Left cardiac atrium (tissue), 4 donors: ENCODE results near the gene CRACDL. TPM values are rescaled to one million over a fixed set of nuclear protein-coding genes. Genes with fewer than 3 reads are reported as not detected.

Source experiments
- ATAC-seq, 2 donors: fragments of 200-7000 bp; cut with Tn5 transposase; one replicate each; pipeline ENCODE4 v1.9.1; 2020; ENCODE audit warnings: mild to moderate bottlenecking in 2 of 2, moderate library complexity in 2 of 2
- DNase-seq: peaks from one replicate; pipeline ENCODE4 v3.0.0-alpha.2; 2020
- intact Hi-C, 2 donors: fragments of 100-400 bp; cut with DNase I; formaldehyde crosslinking; loops; one replicate each; pipeline versions ENCODE4 v1.14.1 to v1.15.1; 2022 to 2023
- total RNA-seq, 2 donors: library from RNA; stranded (reverse); fragmentation: NEBNext Ultra II Directional; extraction: Animal tissue kit (Norgen Biotek cat#: 25700); gene quantifications; one replicate each; pipeline ENCODE4 v1.2.1, GENCODE V29; 2021
- donor health status: DM: no; HTN: yes; CAD: no.
- donor health status: DM: no; HTN: yes; CAD: no; lungs with severe emphysema.
- donor health status: DM: yes; HTN: yes; CAD: no.
- donor health status: Dilated cardiomyopathy.

The CRACDL gene
- total RNA-seq, 2 donors from 2014 or later, result 5.7 to 7.7 TPM

DNA sequence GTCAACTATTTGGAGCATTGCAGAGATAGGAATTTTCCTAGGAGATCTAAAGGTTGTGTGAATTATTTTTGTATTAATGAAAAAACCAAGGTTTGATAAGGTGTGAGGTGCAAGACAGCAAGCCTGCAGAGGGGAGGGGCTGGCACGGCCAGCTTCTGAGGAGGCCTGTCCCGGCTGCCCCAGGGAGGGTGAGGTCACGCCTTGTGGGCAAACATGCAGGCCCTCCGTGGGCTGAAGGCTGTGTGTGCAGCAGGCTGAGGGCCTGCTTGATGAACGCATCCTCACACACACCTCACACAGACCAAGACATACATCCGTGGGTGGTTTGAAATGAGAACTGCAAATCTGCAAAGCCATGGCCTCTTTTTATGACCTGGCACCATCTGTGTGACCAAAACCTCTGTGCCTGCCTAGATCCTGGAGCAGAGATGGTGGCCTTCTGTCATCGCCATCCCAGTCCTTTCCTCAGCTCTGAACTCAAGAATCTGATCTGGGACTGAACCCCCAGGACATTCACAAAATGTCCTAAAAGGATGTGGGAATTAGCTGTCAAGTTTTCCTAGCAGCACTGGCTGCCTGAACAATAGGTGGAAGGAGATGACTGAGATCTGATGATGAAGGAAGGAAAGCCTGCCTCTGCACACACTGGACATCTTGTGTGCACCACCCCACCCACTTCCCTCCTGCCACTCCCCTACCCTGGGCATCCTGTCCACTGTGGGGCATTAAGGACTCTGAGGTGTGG, 102.7 kb downstream of the CRACDL start:
- peak; percentile 71 for DNase-seq
- peak; percentile 80 to 81 for ATAC-seq
- intact Hi-C loops, result loop anchor here (2.0 to 10.0 kb wide), 2 partner anchors 105 to 419 kb away; no protein-coding TSS in a partner anchor

DNA sequence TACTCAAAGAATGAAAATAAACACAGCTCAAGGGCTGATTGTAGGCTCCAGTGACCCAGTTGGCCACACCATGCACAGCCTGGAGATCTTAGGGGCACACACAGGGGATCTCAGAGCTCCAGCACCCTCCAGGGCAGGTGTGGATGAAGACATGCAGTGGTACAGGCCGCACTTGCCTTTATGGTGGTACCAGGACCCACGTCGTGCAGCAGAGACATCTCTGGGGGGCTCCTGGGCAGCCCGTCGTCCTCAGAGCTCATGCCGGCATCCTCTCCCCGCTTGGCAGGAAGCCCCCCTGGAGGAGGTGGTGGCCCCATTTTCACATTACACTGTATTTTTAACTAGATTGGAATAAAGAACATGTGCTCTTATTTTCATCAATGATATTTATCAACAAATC, 103.9 kb downstream of the CRACDL start:
- intact Hi-C loops, result loop anchor here (2.0 to 10.0 kb wide), 2 partner anchors 103 to 417 kb away; no protein-coding TSS in a partner anchor
- no peak for DNase-seq
- no peak for ATAC-seq

DNA sequence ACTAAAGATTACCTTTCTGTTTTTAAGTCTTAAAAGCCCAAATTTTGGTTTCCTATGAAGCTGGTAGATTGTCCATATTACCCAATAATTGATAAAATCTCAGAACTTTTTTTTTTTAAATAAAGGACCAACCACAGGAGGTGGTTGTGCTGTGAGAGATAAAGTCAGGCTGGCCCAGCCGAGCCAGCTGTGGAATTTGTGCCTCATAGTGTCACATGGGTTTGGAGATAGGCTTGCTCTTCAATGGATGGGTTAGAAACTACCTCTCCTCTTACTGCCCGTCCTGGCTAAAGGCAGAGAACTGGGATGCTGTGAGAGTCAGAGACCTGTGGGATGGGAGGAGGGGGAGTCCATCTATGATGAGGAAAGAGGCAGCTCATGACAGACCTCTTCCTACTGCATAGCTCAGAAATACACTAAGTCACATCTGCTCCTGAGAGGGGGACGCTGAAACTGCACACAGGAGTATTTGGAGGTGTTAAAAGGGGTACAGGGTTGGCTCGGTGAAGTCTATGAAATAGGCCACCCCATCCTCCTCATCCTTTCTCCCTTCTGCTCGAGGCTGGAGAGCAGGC, 105.4 kb downstream of the CRACDL start:
- intact Hi-C loops, result loop anchor here in 1 of 2 donors (10.0 kb wide), 1 partner anchor 416 kb away; no protein-coding TSS in a partner anchor
- DNase-seq (no peak), ATAC-seq (no peak)

DNA sequence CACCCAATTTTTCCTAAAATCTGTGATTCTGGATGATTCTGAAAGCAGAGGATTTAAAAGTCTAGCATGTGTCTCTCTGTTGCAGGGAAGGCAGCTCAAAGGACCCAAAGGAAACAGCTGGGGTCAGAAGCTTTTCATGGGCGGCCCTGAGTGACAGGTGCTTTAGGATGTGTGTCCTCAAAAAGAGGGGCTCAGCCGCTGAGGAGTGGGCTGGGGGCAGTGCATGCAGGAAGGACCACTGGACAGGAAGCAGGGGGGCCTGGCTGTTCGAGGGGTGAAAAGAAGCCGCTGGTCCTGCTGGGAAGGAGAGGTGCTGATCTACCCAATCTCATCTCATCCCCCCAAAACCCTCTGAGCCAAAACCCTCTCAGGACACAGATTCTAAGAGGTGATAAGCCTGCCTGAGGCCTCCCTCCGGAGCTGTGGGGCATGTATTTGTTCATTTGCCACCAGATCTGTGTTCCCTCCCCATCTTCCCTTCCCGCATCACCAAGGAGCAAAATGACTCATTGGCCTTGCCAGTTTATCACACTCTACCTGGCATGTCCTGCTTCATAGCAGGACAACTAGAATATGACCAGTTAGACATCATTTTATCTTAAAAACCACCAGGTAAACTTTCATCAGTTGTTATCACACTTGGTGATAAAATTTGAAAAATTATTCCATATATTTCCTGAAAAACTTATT, 106.3 kb downstream of the CRACDL start:
- DNase-seq (no peak), ATAC-seq (no peak)
- intact Hi-C loops, result loop anchor here in 1 of 2 donors (10.0 kb wide), 2 partner anchors 95 to 415 kb away; partner anchors contain the start of gene MGAT4A

GRCh38 chr2:98828793-98829371, 107.1 kb downstream of the CRACDL start:
- DNase-seq (no peak), ATAC-seq (no peak)
- intact Hi-C loops, result loop anchor here in 1 of 2 donors (10.0 kb wide), 1 partner anchor 94 kb away; the partner anchor contains the start of gene MGAT4A

DNA sequence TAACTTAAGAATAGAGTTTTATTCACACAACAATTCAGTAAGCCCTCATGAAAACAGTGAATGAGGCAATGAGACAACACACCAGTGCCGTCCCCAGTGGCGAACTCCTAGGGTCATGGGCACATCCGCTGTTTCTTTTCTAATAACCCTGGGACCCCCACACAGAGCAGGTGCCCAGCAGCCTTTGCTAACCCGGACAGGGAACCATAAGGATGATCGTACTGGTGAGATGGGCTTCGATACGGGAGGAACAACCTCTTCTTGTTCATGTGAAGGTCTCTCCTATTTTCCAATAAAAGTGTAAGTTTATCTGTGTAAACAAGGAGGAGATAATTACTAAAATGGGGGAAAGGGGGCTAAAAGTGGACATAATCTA, 107.7 kb downstream of the CRACDL start:
- intact Hi-C loops, result loop anchor here in 1 of 2 donors (10.0 kb wide), 1 partner anchor 94 kb away; the partner anchor contains the start of gene MGAT4A
- no peak for DNase-seq
- no peak for ATAC-seq

DNA sequence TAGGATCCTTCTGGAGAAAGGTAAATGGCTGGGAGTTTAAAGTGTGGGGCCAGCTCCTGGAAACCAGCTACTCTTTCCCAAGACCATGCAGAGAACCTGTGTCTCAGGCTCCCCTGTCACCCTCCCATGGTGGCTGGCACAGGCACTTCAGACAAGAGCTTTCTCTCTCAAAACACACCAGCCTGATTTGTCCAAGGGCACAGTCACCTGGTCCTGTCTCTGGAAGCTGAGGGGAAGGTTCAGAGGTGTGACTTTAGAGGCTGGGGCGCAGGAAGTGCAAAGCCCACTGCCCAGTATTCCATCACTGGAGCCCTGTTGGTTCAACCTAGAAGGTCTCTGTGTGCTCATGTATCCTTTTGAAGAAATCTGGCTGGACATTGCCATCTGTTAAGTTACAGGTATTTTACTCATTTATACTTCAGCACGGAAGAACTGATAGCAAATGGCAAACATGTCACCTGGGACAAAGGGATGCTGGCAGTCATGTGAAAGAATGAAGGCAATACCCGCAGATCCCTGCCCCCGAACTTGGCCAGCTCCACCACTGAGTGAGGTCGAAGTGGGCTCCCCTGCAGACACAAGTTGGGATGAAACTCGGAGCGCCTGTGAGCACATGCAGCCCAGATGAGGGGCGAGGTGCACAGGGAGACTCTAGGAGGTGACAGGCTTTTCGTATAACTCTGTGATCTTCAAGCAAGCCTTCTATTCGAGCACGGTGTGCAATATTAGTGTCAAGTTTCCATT, 108.2 kb downstream of the CRACDL start:
- intact Hi-C loops, result loop anchor here in 1 of 2 donors (10.0 kb wide), 1 partner anchor 93 kb away; the partner anchor contains the start of gene MGAT4A
- DNase-seq, result no peak
- ATAC-seq, result no peak

- intact Hi-C loops, result loop anchor here in 1 of 2 donors (10.0 kb wide), 1 partner anchor 92 kb away; the partner anchor contains the start of gene MGAT4A
- DNase-seq, result no peak
- ATAC-seq, result no peak
Measured at GRCh38 chr2:98826856-98827255, 109.2 kb downstream of the CRACDL start.

- ATAC-seq, result no peak
- intact Hi-C loops, result loop anchor here in 1 of 2 donors (10.0 kb wide), 1 partner anchor 91 kb away; the partner anchor contains the start of gene MGAT4A
- DNase-seq, result no peak
Measured at GRCh38 chr2:98825858-98826257, 110.2 kb downstream of the CRACDL start.

- intact Hi-C loops, result loop anchor here in 1 of 2 donors (10.0 kb wide), 1 partner anchor 91 kb away; the partner anchor contains the start of gene MGAT4A
- DNase-seq (no peak), ATAC-seq (no peak)
Measured at GRCh38 chr2:98825404-98825803, 110.6 kb downstream of the CRACDL start.

DNA sequence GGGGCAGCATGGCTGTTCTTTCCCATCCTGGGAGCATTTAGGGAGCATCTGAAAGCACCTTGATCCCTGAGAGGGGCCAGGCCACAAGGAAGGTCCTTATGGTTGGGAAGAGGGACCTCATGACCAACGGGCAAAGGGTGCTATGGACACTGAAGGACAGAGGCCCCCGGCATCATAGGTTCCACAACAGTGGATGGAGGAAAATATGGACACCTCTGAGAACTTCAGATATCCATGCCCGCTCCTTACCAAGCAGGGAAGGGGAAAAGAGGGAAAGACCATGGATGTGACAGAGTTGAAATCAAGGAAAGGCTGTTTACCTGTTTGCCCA, 111.0 kb downstream of the CRACDL start:
- intact Hi-C loops, result loop anchor here in 1 of 2 donors (10.0 kb wide), 1 partner anchor 90 kb away; the partner anchor contains the start of gene MGAT4A
- no peak for ATAC-seq
- no peak for DNase-seq

GRCh38 chr2:98824256-98825019, 111.6 kb downstream of the CRACDL start:
- ATAC-seq (no peak), DNase-seq (no peak)
- intact Hi-C loops, result loop anchor here in 1 of 2 donors (10.0 kb wide), 1 partner anchor 90 kb away; the partner anchor contains the start of gene MGAT4A

GRCh38 chr2:98823196-98824170, 112.5 kb downstream of the CRACDL start:
- DNase-seq (peak; percentile 42), ATAC-seq (peak; percentile 62 to 69)
- intact Hi-C loops, result loop anchor here in 1 of 2 donors (10.0 kb wide), 1 partner anchor 89 kb away; the partner anchor contains the start of gene MGAT4A

DNA sequence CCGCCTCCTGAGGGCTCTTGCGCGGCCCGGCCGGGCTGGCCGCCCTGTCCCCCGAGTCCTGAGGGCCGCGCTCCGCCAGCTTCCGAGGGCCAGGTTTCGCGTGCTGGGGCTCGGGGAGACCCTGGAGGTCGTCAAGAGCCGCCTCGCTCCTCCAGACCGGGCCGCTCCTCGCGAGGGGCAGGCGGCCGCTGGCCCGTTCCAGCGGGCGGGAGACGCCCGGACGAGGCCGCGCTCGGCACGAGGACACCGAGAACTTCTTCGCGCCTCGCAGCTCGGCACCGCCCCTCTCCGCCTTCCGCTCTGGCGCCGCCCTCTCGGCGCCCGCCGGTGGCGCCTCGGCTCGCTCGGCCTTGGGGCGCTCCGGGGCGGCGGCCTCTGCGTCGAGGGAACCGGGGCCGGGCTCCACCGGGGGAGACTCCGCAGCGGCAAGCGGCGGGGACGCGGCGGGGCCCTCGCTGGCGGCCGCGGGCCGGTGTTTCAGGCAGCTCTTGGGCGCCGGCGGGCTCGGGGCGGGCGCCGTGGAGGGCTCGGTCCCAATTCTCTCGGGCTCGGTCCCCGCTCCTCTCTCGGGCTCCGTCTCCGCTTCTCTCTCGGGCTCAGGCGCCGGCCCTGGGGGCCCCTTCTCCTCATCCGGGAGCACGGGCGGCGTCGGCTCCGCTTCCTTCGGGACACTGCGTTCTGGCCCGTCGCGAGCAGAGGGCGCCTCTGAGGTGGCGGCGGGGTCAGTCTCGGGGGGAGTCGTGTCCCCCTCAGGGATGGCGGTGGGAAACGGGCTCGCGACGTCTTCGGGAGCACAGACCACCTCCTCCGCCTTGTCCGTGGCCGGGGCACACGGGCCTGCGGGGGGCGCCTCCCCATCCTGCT, 113.5 kb downstream of the CRACDL start:
- peak; percentile 78 for DNase-seq
- ATAC-seq, result peak; percentile 76 to 83
- intact Hi-C loops, result loop anchor here in 1 of 2 donors (10.0 kb wide), 1 partner anchor 88 kb away; the partner anchor contains the start of gene MGAT4A

DNA sequence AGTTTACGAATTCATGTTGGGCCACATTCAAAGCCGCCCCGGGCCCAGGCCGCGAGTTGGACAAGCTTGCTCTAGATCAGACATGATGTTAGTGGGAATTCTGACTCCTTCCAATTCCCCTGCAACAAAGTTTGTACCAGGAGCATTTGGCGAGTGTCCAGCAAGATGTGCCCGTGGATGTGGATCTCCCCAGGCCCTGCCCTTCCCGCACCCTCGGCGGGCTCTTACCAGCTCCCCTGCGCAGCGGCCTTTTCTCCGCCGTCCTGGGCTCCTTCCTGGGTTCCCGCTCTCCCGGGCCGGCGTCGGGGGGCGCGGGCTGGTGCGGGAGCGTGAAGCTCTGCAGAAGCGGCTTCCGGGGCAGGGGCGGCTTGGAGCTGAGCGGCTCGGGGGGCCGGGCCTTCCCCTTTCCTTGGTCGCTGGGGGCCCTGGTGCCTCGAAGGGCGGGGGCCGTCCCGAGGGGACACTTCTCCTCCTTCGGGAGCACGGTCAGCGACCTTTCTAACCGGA, 114.3 kb downstream of the CRACDL start:
- intact Hi-C loops, result loop anchor here in 1 of 2 donors (10.0 kb wide), 1 partner anchor 87 kb away; the partner anchor contains the start of gene MGAT4A
- DNase-seq (peak; percentile 36), ATAC-seq (no peak)
